Measurements from ENCODE around the gene TMEM132D.

Gene TMEM132D

DNA sequence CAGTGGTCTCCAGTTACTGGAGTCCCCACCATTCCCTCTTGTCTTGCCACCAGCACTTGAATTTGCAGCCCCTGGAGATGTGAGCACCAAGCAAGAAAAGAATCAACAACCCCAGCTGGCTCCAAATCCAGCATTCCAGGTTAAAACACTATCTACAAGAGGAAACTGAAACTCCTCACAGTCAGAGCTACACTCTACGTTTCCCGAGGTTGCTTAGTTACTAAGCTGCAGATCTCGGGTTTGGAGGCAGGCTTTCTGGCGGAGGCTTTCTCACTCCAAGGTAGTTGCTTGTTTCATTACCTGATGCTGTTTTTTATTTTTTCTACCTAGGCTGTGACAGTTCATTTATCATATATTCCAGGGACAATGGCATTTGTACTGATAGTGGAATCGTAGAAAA lies 802.4 kb downstream of the TMEM132D start:
- TF ChIP-seq, protein P1, sequence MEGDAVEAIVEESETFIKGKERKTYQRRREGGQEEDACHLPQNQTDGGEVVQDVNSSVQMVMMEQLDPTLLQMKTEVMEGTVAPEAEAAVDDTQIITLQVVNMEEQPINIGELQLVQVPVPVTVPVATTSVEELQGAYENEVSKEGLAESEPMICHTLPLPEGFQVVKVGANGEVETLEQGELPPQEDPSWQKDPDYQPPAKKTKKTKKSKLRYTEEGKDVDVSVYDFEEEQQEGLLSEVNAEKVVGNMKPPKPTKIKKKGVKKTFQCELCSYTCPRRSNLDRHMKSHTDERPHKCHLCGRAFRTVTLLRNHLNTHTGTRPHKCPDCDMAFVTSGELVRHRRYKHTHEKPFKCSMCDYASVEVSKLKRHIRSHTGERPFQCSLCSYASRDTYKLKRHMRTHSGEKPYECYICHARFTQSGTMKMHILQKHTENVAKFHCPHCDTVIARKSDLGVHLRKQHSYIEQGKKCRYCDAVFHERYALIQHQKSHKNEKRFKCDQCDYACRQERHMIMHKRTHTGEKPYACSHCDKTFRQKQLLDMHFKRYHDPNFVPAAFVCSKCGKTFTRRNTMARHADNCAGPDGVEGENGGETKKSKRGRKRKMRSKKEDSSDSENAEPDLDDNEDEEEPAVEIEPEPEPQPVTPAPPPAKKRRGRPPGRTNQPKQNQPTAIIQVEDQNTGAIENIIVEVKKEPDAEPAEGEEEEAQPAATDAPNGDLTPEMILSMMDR (IDR thresholded peaks at IDR 0.05; ENCODE audit: low read depth, low read length) = no peak
- no peak overlapping the region for H3K4me3 ChIP-seq (replicated peaks in 1 of 2; ENCODE audit: low read depth in 2 of 2, low read length in 2 of 2)
- no peak for DNase-seq (ENCODE audit: low read depth in 2 of 2)

DNA sequence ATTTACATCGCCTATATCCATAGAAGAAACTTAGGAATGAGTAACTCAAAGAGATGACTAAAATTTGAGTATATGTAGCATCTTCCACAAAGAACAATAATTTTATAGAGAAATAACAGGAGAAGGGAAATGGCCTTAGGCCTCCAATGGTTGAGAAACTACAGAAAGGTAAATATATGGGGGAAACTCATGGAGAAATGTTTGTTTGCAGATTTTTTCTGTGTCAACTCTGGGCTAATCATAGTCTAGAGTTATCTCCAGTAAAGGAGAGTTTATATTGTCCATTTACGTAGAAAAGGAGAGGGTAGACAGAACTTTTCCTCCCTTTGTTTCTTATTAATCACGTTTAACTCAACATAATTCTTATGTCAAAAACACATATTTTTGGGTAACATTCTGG lies 806.4 kb downstream of the TMEM132D start:
- no peak for DNase-seq (ENCODE audit: low read depth in 2 of 2)
- TF ChIP-seq, protein P1 (IDR thresholded peaks at IDR 0.05; ENCODE audit: low read depth, low read length) = no peak
- no peak overlapping the region for H3K4me3 ChIP-seq (replicated peaks in 1 of 2; ENCODE audit: low read depth in 2 of 2, low read length in 2 of 2)

DNA sequence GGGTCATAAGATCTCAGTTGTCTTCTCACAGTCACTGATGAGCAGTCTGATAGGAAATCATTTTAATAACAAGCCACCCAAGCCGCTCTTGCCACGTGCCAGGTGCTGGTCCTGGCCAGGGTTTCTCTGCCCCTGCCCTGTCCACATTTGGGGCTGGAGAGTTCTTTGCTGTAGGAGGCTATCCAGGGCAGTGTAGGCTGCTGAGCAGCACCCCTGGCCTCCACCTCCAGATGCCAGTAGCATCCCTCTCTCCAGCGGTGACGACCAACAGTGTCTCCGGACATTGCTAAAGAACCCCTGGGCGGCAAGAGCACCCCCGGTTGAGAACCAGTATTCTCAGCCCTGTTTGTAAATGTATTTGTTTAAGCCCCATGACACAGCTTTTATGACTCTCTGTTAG lies 806.9 kb downstream of the TMEM132D start:
- DNase-seq (ENCODE audit: low read depth in 2 of 2) = no peak
- TF ChIP-seq, protein P1 (IDR thresholded peaks at IDR 0.05; ENCODE audit: low read depth, low read length) = no peak

DNA sequence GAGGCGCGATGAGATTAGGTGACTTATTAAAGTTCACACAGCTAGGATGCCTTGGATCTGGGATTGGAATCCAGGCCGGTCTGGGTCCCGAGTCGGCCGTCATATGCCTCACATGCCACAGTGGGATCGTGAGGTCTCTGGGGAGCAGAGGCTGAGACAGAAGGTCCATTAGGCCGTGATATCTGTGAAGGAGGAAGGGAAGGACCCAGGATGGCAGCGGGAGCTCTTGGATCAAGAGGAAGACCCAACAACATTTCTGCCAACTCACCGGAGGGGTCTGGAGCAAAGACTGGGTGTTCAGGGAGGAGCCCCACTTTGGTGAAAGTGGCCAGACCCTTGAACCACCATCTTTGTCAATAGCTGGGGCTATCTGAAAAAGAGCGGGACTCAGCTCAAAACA lies 807.6 kb downstream of the TMEM132D start:
- TF ChIP-seq, protein P1 (IDR thresholded peaks at IDR 0.05; ENCODE audit: low read depth, low read length) = no peak
- no peak for DNase-seq (ENCODE audit: low read depth in 2 of 2)
- no peak overlapping the region for H3K4me3 ChIP-seq (replicated peaks in 1 of 2; ENCODE audit: low read depth in 2 of 2, low read length in 2 of 2)

More for the DNA sequence above, 806.9 kb downstream of the TMEM132D start:
- no peak overlapping the region for H3K4me3 ChIP-seq (replicated peaks in 1 of 2; ENCODE audit: low read depth in 2 of 2, low read length in 2 of 2)

DNA sequence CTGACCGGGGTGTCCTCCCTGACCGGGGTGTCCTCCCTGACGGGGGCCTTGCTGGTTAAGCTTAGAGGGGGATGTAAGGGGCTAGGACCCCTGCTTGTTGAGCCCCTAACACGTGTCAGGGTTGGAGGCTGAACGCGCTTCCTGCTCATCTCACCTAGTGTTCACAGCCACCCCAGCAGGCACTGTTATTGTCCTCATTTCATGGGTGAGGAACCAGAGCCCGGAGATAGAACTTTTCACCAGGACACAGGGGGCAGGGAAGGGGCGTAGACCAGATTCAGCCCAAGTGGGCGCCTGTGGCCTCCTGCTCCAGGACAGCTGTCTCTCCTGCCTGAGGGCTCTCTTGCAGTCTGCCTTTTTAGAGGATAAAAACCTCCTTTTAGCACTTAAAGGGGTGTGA lies 814.2 kb downstream of the TMEM132D start:
- no peak for DNase-seq (ENCODE audit: low read depth in 2 of 2)
- TF ChIP-seq, protein P1 (IDR thresholded peaks at IDR 0.05; ENCODE audit: low read depth, low read length) = no peak
- no peak overlapping the region for H3K4me3 ChIP-seq (replicated peaks in 1 of 2; ENCODE audit: low read depth in 2 of 2, low read length in 2 of 2)

DNA sequence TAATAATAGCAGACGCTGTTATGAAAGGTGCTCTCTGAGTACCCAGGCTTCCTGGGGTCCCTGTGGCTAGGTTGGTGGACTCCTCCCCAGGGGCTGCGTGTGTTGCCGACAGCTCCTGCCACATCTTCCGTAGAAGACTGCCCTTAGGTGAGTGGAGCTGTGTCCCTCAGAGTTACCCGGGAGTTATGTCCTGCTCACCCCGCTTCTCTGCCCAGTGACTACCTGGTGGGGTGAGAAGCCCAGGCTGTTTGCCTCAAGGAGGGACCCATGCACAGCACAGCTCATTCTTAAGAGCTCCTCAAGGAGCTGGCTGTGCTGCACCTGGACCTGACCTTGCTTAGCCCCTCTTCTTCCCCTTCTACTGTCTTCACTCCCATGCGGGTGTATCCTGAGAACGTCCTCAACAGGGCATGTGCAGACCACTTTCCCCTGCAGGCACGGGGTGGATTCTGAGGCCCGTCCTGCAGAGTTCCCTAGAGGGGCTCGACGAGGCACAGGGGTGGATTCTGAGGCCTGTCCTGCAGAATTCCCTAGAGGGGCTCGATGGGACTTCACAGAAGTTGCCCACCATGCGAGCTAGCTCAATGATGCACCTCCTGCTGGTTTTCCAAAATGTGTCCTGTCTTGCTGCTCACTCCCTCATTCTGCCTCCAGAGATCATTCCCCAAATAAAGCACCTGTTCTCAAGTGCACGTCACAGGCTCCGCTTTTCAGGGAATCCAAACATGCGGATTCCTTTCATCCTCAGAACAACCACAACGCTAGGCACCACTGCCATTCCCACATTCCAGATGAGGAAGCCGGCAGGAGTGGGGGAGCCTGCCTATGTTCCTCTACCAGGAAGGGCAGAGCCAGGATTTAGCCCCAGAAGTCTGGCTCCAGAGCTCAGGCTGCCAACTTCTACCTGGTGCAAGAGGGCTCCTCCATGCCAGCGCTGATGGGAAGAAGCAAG lies 818.7 kb downstream of the TMEM132D start:
- no peak for DNase-seq (ENCODE audit: low read depth in 2 of 2)
- H3K4me3 ChIP-seq (replicated peaks in 1 of 2; ENCODE audit: low read depth in 2 of 2, low read length in 2 of 2) = no peak overlapping the region
- TF ChIP-seq, protein P1 (IDR thresholded peaks at IDR 0.05; ENCODE audit: low read depth, low read length) = no peak
